ENCODE data around the gene CHST2. TPM values are rescaled to one million over a fixed set of nuclear protein-coding genes. Genes with fewer than 3 reads are reported as not detected.
A peak's percentile ranks its signal among the peaks of the same experiment; 100 is the strongest.

Gene CHST2
- total RNA-seq, 1 experiment from 2014 or later, result 17.3 TPM

DNA sequence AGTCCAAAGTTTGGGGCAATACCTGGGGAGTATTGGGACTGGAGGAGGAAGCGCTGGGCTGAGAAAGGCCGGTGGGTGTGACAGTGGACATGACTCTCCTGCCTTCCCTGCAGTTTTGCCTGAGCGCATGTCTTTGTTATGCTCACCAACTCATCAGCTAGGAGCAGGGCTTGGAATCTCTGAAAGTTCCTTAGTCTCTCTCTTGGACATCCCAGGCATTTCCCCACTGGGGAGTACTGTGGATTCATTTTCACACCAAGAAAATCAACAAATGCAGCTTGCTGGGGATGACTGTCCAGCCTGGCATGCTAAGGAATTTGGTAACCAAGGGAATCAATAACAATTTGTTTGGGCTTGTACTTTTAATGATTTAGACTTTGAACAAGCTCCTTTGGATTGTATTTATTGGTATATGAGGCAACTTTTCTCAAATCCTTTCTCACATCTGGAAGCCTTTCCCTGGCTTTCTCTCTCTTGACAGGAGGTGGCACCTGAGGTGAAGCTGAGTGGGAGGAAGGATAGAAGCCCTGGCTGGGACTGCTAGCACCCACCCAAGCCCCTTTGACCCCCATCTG, 48.5 kb upstream of the CHST2 start:
- Mint-ChIP-seq H3K4me3 (no peak overlapping the region), H3K4me1 (peaks cover 43% of the 10 kb centered on the region), H3K27ac (0 out of 2 replicates have a peak overlapping the region, but pooled peaks have one; percentile 39), H3K9me3 (peaks cover 17% of the 10 kb centered on the region), H3K27me3 (ENCODE audit: low read depth) (peaks cover 2% of the 10 kb centered on the region; the same call in 1 of the 2 replicates), H3K36me3 (peaks cover 13% of the 10 kb centered on the region)
- POLR2A ChIA-PET, result no interaction called here
- peak; percentile 74 for ATAC-seq
- TF ChIP-seq TEAD4 (CRISPR knock-in tag; IDR thresholded peaks at IDR 0.05) (no peak), NR3C1 (CRISPR knock-in tag; conservative IDR thresholded peaks at IDR 0.05; ENCODE audit: low read depth) (no peak), SP1 (CRISPR knock-in tag; conservative IDR thresholded peaks at IDR 0.05) (no peak), EMX1 (CRISPR knock-in tag; IDR thresholded peaks at IDR 0.05) (no peak), ZNF263 (CRISPR knock-in tag; IDR thresholded peaks at IDR 0.05; ENCODE audit: low read depth) (no peak), GTF2I (CRISPR knock-in tag; conservative IDR thresholded peaks at IDR 0.05) (no peak)
- TF ChIP-seq, protein P1, sequence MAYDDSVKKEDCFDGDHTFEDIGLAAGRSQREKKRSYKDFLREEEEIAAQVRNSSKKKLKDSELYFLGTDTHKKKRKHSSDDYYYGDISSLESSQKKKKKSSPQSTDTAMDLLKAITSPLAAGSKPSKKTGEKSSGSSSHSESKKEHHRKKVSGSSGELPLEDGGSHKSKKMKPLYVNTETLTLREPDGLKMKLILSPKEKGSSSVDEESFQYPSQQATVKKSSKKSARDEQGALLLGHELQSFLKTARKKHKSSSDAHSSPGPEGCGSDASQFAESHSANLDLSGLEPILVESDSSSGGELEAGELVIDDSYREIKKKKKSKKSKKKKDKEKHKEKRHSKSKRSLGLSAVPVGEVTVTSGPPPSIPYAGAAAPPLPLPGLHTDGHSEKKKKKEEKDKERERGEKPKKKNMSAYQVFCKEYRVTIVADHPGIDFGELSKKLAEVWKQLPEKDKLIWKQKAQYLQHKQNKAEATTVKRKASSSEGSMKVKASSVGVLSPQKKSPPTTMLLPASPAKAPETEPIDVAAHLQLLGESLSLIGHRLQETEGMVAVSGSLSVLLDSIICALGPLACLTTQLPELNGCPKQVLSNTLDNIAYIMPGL (CRISPR knock-in tag; IDR thresholded peaks at IDR 0.05), result no peak
- TF ChIP-seq, protein P2, sequence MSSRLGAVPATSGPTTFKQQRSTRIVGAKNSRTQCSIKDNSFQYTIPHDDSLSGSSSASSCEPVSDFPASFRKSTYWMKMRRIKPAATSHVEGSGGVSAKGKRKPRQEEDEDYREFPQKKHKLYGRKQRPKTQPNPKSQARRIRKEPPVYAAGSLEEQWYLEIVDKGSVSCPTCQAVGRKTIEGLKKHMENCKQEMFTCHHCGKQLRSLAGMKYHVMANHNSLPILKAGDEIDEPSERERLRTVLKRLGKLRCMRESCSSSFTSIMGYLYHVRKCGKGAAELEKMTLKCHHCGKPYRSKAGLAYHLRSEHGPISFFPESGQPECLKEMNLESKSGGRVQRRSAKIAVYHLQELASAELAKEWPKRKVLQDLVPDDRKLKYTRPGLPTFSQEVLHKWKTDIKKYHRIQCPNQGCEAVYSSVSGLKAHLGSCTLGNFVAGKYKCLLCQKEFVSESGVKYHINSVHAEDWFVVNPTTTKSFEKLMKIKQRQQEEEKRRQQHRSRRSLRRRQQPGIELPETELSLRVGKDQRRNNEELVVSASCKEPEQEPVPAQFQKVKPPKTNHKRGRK (CRISPR knock-in tag; IDR thresholded peaks at IDR 0.05; ENCODE audit: borderline replicate concordance), result no peak
- TF ChIP-seq, protein P3, sequence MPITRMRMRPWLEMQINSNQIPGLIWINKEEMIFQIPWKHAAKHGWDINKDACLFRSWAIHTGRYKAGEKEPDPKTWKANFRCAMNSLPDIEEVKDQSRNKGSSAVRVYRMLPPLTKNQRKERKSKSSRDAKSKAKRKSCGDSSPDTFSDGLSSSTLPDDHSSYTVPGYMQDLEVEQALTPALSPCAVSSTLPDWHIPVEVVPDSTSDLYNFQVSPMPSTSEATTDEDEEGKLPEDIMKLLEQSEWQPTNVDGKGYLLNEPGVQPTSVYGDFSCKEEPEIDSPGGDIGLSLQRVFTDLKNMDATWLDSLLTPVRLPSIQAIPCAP (CRISPR knock-in tag; IDR thresholded peaks at IDR 0.05), result no peak
- DNase-seq (ENCODE audit: low spot score), result no peak
- CTCF ChIA-PET, result interaction anchor here (1.1 kb wide), 1 partner anchor 603 kb away, joined by 3 read pairs; no protein-coding TSS in a partner anchor

DNA sequence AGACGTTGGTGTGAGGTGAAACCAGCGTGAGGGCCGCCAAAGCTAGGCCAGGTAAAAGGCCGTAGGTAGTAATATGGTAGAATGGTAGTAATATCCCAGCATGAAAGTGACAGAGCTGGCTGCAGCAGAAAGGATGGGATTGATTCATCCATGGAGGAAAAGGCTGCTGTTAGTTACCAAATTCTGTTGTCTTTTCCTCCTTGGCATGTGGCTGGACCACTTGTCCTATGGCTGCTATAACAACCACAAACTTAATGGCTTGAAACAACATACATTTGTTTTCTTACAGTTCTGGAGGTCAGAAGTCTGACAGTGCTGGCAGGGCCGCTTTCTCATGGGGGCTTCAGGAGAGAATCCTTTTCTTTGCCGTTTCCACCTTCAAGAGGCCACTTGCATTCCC, 47.8 kb upstream of the CHST2 start:
- H3K36me3 Mint-ChIP-seq, result peaks cover 13% of the 10 kb centered on the region
- no peak for ATAC-seq
- DNase-seq (ENCODE audit: low spot score), result no peak
- peaks cover 17% of the 10 kb centered on the region for H3K9me3 Mint-ChIP-seq
- no peak overlapping the region for H3K4me3 Mint-ChIP-seq
- peaks cover 2% of the 10 kb centered on the region; the same call in 1 of the 2 replicates for H3K27me3 Mint-ChIP-seq (ENCODE audit: low read depth)
- CTCF ChIA-PET, result interaction anchor here (1.1 kb wide), 1 partner anchor 603 kb away, joined by 3 read pairs; no protein-coding TSS in a partner anchor
- peak overlapping the region; percentile 28; the same call in 1 of the 2 replicates for H3K27ac Mint-ChIP-seq
- H3K4me1 Mint-ChIP-seq, result peaks cover 43% of the 10 kb centered on the region
- POLR2A ChIA-PET, result no interaction called here
- TF ChIP-seq OVOL2 (CRISPR knock-in tag; IDR thresholded peaks at IDR 0.05; ENCODE audit: borderline replicate concordance), result no peak
- no peak for TF ChIP-seq TEAD4 (CRISPR knock-in tag; IDR thresholded peaks at IDR 0.05)
- no peak for TF ChIP-seq ZNF219 (CRISPR knock-in tag; IDR thresholded peaks at IDR 0.05; ENCODE audit: borderline replicate concordance)
- TF ChIP-seq, protein P4, sequence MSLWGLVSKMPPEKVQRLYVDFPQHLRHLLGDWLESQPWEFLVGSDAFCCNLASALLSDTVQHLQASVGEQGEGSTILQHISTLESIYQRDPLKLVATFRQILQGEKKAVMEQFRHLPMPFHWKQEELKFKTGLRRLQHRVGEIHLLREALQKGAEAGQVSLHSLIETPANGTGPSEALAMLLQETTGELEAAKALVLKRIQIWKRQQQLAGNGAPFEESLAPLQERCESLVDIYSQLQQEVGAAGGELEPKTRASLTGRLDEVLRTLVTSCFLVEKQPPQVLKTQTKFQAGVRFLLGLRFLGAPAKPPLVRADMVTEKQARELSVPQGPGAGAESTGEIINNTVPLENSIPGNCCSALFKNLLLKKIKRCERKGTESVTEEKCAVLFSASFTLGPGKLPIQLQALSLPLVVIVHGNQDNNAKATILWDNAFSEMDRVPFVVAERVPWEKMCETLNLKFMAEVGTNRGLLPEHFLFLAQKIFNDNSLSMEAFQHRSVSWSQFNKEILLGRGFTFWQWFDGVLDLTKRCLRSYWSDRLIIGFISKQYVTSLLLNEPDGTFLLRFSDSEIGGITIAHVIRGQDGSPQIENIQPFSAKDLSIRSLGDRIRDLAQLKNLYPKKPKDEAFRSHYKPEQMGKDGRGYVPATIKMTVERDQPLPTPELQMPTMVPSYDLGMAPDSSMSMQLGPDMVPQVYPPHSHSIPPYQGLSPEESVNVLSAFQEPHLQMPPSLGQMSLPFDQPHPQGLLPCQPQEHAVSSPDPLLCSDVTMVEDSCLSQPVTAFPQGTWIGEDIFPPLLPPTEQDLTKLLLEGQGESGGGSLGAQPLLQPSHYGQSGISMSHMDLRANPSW (CRISPR knock-in tag; conservative IDR thresholded peaks at IDR 0.05; ENCODE audit: low read depth), result no peak
- no peak for TF ChIP-seq SMAD4 (CRISPR knock-in tag; IDR thresholded peaks at IDR 0.05)
- TF ChIP-seq MXD4 (CRISPR knock-in tag; IDR thresholded peaks at IDR 0.05; ENCODE audit: borderline replicate concordance), result no peak
- TF ChIP-seq ZNF263 (CRISPR knock-in tag; IDR thresholded peaks at IDR 0.05; ENCODE audit: low read depth), result no peak
- no peak for TF ChIP-seq ZNF317 (CRISPR knock-in tag; IDR thresholded peaks at IDR 0.05; ENCODE audit: borderline replicate concordance, low read depth)
- no peak for TF ChIP-seq ESRRA (CRISPR knock-in tag; IDR thresholded peaks at IDR 0.05; ENCODE audit: borderline replicate concordance)
- TF ChIP-seq JAZF1 (CRISPR knock-in tag; IDR thresholded peaks at IDR 0.05), result no peak
- TF ChIP-seq JUN (CRISPR knock-in tag; IDR thresholded peaks at IDR 0.05), result no peak
- no peak for TF ChIP-seq CREB1 (CRISPR knock-in tag; IDR thresholded peaks at IDR 0.05)
- no peak for TF ChIP-seq NFATC4 (CRISPR knock-in tag; IDR thresholded peaks at IDR 0.05)
- TF ChIP-seq, protein P5, sequence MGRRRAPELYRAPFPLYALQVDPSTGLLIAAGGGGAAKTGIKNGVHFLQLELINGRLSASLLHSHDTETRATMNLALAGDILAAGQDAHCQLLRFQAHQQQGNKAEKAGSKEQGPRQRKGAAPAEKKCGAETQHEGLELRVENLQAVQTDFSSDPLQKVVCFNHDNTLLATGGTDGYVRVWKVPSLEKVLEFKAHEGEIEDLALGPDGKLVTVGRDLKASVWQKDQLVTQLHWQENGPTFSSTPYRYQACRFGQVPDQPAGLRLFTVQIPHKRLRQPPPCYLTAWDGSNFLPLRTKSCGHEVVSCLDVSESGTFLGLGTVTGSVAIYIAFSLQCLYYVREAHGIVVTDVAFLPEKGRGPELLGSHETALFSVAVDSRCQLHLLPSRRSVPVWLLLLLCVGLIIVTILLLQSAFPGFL (CRISPR knock-in tag; IDR thresholded peaks at IDR 0.05; ENCODE audit: borderline replicate concordance), result no peak
- TF ChIP-seq CBFB (CRISPR knock-in tag; IDR thresholded peaks at IDR 0.05; ENCODE audit: low read depth), result no peak
- TF ChIP-seq KAT7 (CRISPR knock-in tag; IDR thresholded peaks at IDR 0.05; ENCODE audit: borderline replicate concordance), result no peak
- TF ChIP-seq, protein P6, sequence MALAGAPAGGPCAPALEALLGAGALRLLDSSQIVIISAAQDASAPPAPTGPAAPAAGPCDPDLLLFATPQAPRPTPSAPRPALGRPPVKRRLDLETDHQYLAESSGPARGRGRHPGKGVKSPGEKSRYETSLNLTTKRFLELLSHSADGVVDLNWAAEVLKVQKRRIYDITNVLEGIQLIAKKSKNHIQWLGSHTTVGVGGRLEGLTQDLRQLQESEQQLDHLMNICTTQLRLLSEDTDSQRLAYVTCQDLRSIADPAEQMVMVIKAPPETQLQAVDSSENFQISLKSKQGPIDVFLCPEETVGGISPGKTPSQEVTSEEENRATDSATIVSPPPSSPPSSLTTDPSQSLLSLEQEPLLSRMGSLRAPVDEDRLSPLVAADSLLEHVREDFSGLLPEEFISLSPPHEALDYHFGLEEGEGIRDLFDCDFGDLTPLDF (CRISPR knock-in tag; IDR thresholded peaks at IDR 0.05), result no peak
- TF ChIP-seq SP1 (CRISPR knock-in tag; conservative IDR thresholded peaks at IDR 0.05), result no peak

All from WTC11 (cell line).